Heart left ventricle (tissue), 16 donors: ENCODE results near the gene TMEM248. TPM values are rescaled to one million over a fixed set of nuclear protein-coding genes. Genes with fewer than 3 reads are reported as not detected.

Experiments
- ATAC-seq, 4 donors: fragments of 200-7000 bp; cut with Tn5 transposase; one replicate each; pipeline ENCODE4 v1.9.1; 2020 to 2022; ENCODE audit warnings: moderate library complexity in 4 of 4, mild to moderate bottlenecking in 3 of 4, moderate number of reproducible peaks in 1 of 4
- DNase-seq, 5 donors: peaks; one replicate each; pipeline ENCODE4 v3.0.0-alpha.2; 2020
- H3K27ac ChIP-seq, 12 donors: fragments of 200-600 bp; sonication (generic) in 4 of 12; one replicate each; pipeline versions ENCODE4 v1.5.0 to v1.8.0; 2016 to 2022; ENCODE audit warnings: mild to moderate bottlenecking in 2 of 12
- H3K27me3 ChIP-seq, 9 donors: fragments of 200-600 bp; sonication (generic) in 2 of 9; one replicate each; pipeline versions ENCODE4 v1.5.1 to v1.8.0; 2016 to 2022; ENCODE audit warnings: mild to moderate bottlenecking in 3 of 9
- H3K36me3 ChIP-seq, 9 donors: fragments of 200-600 bp; sonication (generic) in 2 of 9; one replicate each; pipeline versions ENCODE4 v1.5.0 to v1.8.0; 2018 to 2022; ENCODE audit warnings: mild to moderate bottlenecking in 2 of 9
- H3K4me1 ChIP-seq, 12 donors: fragments of 200-600 bp; sonication (generic) in 4 of 12; one replicate each; pipeline versions ENCODE4 v1.5.0 to v1.8.0; 2016 to 2022; ENCODE audit warnings: mild to moderate bottlenecking in 3 of 12
- H3K4me3 ChIP-seq, 12 donors: fragments of 200-600 bp; sonication (generic) in 4 of 12; one replicate each; pipeline versions ENCODE4 v1.5.0 to v1.8.0; 2017 to 2022; ENCODE audit warnings: mild to moderate bottlenecking in 9 of 12, moderate library complexity in 4 of 12
- H3K9me3 ChIP-seq, 12 donors: fragments of 200-600 bp; sonication (generic) in 4 of 12; one replicate each; pipeline versions ENCODE4 v1.5.0 to v1.8.0; 2016 to 2022; ENCODE audit warnings: mild to moderate bottlenecking in 1 of 12
- POLR2A ChIP-seq, 2 donors: fragments of 450-650 bp; IDR thresholded peaks; one replicate each; pipeline ENCODE4 v1.6.1; 2017; ENCODE audit warnings: antibody characterized with exemption in 2 of 2, mild to moderate bottlenecking in 2 of 2, moderate library complexity in 2 of 2
- WGBS, 4 donors: extraction: QIAGEN DNeasy Blood & Tissue Kit in 2 of 4; methylation state at CpG; one replicate each; pipeline versions ENCODE4 v1.1.5 to v1.1.7; 2013 to 2018; 5-methylcytosine and 5-hydroxymethylcytosine counted together
- intact Hi-C, 10 donors: fragments of 100-400 bp; cut with DNase I; formaldehyde crosslinking; loops; one replicate each; pipeline versions ENCODE4 v1.11.1 to v1.14.2; 2022
- polyA plus RNA-seq, 2 donors: library from polyadenylated mRNA; stranded (reverse); fragments of 200-250 nt; gene quantifications; one replicate each; pipeline ENCODE4 v1.2.3, GENCODE V29; 2013
- total RNA-seq, 9 donors: library from RNA; depleted of rRNA in 2 of 9; stranded (reverse); fragments of >200 nt in 2 of 9; fragmentation: NEBNext Ultra II Directional in 3 of 9; extraction: Animal tissue kit (Norgen Biotek cat#: 25700) in 3 of 9; gene quantifications; one replicate each; pipeline versions ENCODE4 v1.1.0 to v1.2.4, GENCODE V29; 2016 to 2023
- TF ChIP-seq, protein P1 (sequence below), 12 donors: fragments of 200-600 bp; sonication (generic) in 4 of 12; IDR thresholded peaks; one replicate each; pipeline versions ENCODE4 v1.5.0 to v1.8.0; 2018 to 2022; ENCODE audit warnings: antibody characterized with exemption in 12 of 12, mild to moderate bottlenecking in 5 of 12
- donor health status: ischemic (EF 13 %, LVEDD 7.1; RV severe dilation, severe dysfunction).
- donor health status: healthy with polysubstance abuse.
- donor health status: DM: no; HTN: yes; CAD: no.
- donor health status: DM: no; HTN: no; CAD: no.
- donor health status: ischemic (EF 25% LVEDD 6.9; RV normal size, moderate dysfunction).
- donor health status: ischemic (EF 25% LVEDD 5.7; RV mildly dilated, moderate dysfunction).
- donor health status: healthy.
- donor health status: DM: yes; HTN: yes; CAD: no.
- donor health status: ischemic (EF 35%, LVEDD 5.7; RV mildly dilated, moderate dysfunction).
- donor health status: nonischemic (EF 11% LVEDD 7.7; RV severe dilation, severe dysfunction).
- donor health status: DM: yes; HTN: yes; CAD: no.
- donor health status: PGD.
- donor health status: ischemic (EF 29% LVEDD 5.4; RV normal size, mild dysfunction).
- donor health status: nonischemic (EF 23%, LVEDD 6.1; RV moderate dilation, normal function).

TMEM248 gene
- total and polyA plus RNA-seq, 11 donors, result 12.6 to 121 (median 54.6) TPM

DNA sequence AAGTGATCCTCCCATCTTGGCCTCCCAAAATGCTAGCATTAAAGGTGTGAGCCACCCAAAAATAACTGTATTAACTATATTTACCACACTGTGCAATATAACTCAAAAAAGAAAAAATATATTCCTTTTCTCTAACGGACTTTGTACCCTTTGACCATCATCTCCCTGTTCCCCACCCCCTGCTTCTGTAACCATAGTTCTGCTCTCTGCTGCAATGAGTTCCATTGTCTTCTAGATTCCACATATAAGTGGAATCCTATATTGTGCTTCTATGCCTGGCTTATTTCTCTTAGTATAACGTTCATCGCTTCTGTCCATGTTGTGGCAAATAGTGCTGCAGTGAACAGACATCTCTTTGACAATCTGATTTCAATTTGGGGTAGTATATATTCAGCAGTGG, 4.2 kb downstream of the TMEM248 start:
- Histone ChIP-seq H3K4me1 (peaks cover 5 to 70% (median 41%) of the 10 kb centered on the region in 12 donors), H3K27me3 (no peaks in the 10 kb centered on the region), H3K9me3 (no peaks in the 10 kb centered on the region), H3K36me3 (peaks cover 0 to 21% (median 3%) of the 10 kb centered on the region in 9 donors), H3K27ac (no peak overlapping the region), H3K4me3 (no peak overlapping the region)
- ATAC-seq, result no peak
- WGBS, 4 donors, result 86 to 91% (median 88%) methylated on average over 3 of the region's 3 CpGs
- no peak for DNase-seq
- intact Hi-C loops, result loop anchor here in 2 of 10 donors (10.0 kb wide), 2 partner anchors 70 to 80 kb away; no protein-coding TSS in a partner anchor
- no peak for TF ChIP-seq POLR2A (IDR thresholded peaks at IDR 0.05)
- TF ChIP-seq, protein P1, sequence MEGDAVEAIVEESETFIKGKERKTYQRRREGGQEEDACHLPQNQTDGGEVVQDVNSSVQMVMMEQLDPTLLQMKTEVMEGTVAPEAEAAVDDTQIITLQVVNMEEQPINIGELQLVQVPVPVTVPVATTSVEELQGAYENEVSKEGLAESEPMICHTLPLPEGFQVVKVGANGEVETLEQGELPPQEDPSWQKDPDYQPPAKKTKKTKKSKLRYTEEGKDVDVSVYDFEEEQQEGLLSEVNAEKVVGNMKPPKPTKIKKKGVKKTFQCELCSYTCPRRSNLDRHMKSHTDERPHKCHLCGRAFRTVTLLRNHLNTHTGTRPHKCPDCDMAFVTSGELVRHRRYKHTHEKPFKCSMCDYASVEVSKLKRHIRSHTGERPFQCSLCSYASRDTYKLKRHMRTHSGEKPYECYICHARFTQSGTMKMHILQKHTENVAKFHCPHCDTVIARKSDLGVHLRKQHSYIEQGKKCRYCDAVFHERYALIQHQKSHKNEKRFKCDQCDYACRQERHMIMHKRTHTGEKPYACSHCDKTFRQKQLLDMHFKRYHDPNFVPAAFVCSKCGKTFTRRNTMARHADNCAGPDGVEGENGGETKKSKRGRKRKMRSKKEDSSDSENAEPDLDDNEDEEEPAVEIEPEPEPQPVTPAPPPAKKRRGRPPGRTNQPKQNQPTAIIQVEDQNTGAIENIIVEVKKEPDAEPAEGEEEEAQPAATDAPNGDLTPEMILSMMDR (IDR thresholded peaks at IDR 0.05), result no peak

DNA sequence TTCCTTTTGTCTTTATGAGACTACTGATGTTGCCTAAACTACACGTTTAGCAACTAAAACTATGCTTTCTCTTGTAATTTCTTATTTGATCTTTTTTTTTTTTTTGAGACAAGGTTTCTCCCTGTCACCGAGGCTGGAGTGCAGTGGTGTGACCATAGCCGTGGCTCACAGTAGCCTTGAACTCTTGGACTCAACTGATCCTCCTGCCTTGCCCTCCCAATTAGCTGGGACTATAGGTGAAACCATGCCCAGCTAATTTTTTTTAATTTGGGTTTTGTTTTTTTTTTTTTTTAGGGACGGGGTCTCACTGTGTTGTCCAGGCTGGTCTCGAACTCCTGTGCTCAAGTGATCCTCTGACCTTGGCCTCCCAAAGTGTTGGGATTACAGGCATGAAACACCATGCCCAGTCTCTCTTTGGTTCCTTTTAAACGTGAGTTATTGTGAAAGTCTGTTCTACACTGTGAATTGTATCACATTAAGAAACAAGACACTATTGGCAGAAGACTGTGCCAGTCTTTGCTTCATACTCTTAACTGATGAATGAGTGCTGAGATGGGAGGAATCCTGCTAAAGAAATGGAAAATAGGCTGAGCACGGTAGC, 6.4 kb downstream of the TMEM248 start:
- Histone ChIP-seq H3K27ac (no peak overlapping the region), H3K36me3 (peaks cover 0 to 21% (median 3%) of the 10 kb centered on the region in 9 donors), H3K9me3 (no peaks in the 10 kb centered on the region), H3K27me3 (no peaks in the 10 kb centered on the region), H3K4me3 (no peak overlapping the region), H3K4me1 (peaks cover 4 to 66% (median 37%) of the 10 kb centered on the region in 12 donors)
- 80 to 84% (median 82%) methylated on average over 7 of the region's 7 CpGs for WGBS, 4 donors
- intact Hi-C loops, result loop anchor here in 2 of 10 donors (10.0 kb wide), 2 partner anchors 73 to 83 kb away; no protein-coding TSS in a partner anchor
- TF ChIP-seq POLR2A (IDR thresholded peaks at IDR 0.05), result no peak
- TF ChIP-seq, protein P1 (IDR thresholded peaks at IDR 0.05), result no peak
- ATAC-seq (no peak), DNase-seq (no peak)

DNA sequence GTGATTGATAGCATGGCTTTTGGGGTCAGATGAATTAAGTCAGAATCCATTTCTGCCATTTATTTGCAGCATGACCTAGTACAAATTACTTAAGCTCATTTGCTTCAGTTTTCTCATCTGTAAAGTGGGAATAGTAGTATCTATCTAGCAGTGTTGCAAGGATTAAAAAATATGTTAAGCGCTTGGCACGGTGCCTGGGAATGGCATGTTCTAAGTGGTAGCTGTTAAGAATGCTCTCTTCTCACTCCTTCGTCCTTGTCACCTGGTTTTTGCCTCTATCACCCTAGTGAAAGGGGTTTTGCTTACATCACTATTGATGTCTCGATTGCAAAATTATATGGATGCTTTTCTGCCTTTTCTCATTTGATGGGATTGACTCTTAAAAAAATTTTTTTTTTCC, 7.4 kb downstream of the TMEM248 start:
- Histone ChIP-seq H3K27ac (no peak overlapping the region), H3K27me3 (no peaks in the 10 kb centered on the region), H3K4me1 (peaks cover 0 to 56% (median 27%) of the 10 kb centered on the region in 12 donors), H3K4me3 (no peak overlapping the region), H3K9me3 (no peaks in the 10 kb centered on the region), H3K36me3 (peaks cover 0 to 21% (median 3%) of the 10 kb centered on the region in 9 donors)
- DNase-seq, result no peak
- TF ChIP-seq POLR2A (IDR thresholded peaks at IDR 0.05), result no peak
- TF ChIP-seq, protein P1 (IDR thresholded peaks at IDR 0.05), result no peak
- 61 to 73% (median 69%) methylated on average over 4 of the region's 4 CpGs for WGBS, 4 donors
- peak in 1 of 4 donors; percentile 39 for ATAC-seq
- intact Hi-C loops, result loop anchor here in 2 of 10 donors (10.0 kb wide), 2 partner anchors 74 to 84 kb away; no protein-coding TSS in a partner anchor

DNA sequence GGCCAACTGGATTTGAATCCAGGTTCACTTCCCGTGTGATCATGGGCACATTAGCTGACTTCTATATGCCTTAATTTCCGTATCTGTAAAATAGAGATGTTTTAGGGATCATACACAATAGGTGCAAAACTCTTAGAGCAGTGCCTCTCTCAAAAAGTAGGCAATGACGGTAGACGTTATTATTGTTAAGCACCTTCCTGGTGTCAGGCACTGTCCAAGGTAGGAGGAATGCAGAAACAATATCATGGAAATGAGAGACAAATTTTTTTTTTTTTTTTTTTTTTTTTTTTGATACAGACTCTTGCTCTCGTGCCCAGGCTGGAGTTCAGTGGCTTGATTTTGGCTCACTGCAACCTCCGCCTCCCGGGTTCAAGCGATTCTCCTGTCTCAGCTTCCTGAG, 8.1 kb downstream of the TMEM248 start:
- Histone ChIP-seq H3K27me3 (no peaks in the 10 kb centered on the region), H3K36me3 (peaks cover 0 to 15% (median under 1%) of the 10 kb centered on the region in 9 donors), H3K4me1 (peaks cover 0 to 49% (median 20%) of the 10 kb centered on the region in 12 donors), H3K27ac (no peak overlapping the region), H3K4me3 (no peak overlapping the region), H3K9me3 (no peaks in the 10 kb centered on the region)
- TF ChIP-seq, protein P1 (IDR thresholded peaks at IDR 0.05), result no peak
- TF ChIP-seq POLR2A (IDR thresholded peaks at IDR 0.05), result no peak
- 85 to 92% (median 88%) methylated on average over 8 of the region's 8 CpGs for WGBS, 4 donors
- intact Hi-C loops, result loop anchor here in 2 of 10 donors (10.0 kb wide), 2 partner anchors 74 to 84 kb away; no protein-coding TSS in a partner anchor
- DNase-seq, result no peak
- no peak for ATAC-seq
